Activated T-cell treated with anti-CD3 and anti-CD28 coated beads, Interleukin-2, amount 50 U/mL, for 4 hours (primary cell): ENCODE measurements around the gene PPIL3. TPM values are rescaled to one million over a fixed set of nuclear protein-coding genes. Genes with fewer than 3 reads are reported as not detected.
A peak's percentile ranks its signal among the peaks of the same experiment; 100 is the strongest.
"Not testable (repeated sequence)": the region's sequence is repeated elsewhere in the genome, so short reads cannot be mapped to it uniquely, and the experiment has no call there.

ENCODE experiments used
- ATAC-seq, 2 donors: fragments of 200-7000 bp; cut with Tn5 transposase; one replicate each; pipeline ENCODE4 v1.10.0; 2021
- DNase-seq: peaks from one replicate; pipeline ENCODE4 v3.0.0-alpha.2; 2020
- H3K27me3 Mint-ChIP-seq: one replicate; pipeline ENCODE4 v1.8.0; 2021; ENCODE audit warnings: low read depth, mixed read lengths
- H3K36me3 Mint-ChIP-seq: one replicate; pipeline ENCODE4 v1.8.0; 2022; ENCODE audit warnings: mixed read lengths; ENCODE audit not compliant: insufficient read depth
- H3K4me1 Mint-ChIP-seq: one replicate; pipeline ENCODE4 v1.8.0; 2021; ENCODE audit warnings: low read depth, mixed read lengths
- H3K4me3 Mint-ChIP-seq: one replicate; pipeline ENCODE4 v1.8.0; 2021; ENCODE audit warnings: mild to moderate bottlenecking, moderate library complexity, mixed read lengths
- H3K9me3 Mint-ChIP-seq: one replicate; pipeline ENCODE4 v1.8.0; 2021; ENCODE audit warnings: mixed read lengths
- total RNA-seq, 3 donors: library from RNA; stranded (reverse); gene quantifications; one replicate each; pipeline ENCODE4 v1.2.1, GENCODE V29; 2021

PPIL3 gene
- total RNA-seq, result 10 to 100 TPM; 24.1 to 49.3 (median 30.2) TPM

GRCh38 chr2:200888704-200889625 is at the start of gene PPIL3, which contains the start of gene NIF3L1:
TSS of gene PPIL3 (minus strand) at chr2:200889077. CDS start at chr2:200887615, 1,462 bp downstream.
TSS of gene NIF3L1 (plus strand) at chr2:200889371. CDS start at chr2:200891944, 2,573 bp downstream.
- peaks cover 44% of the 10 kb centered on the region for H3K4me1 Mint-ChIP-seq
- ATAC-seq, result peak; percentile 84 to 85
- peak; percentile 96 for DNase-seq

GRCh38 chr2:200930947-200931626 is 42.2 kb upstream of the PPIL3 start:
- no peaks in the 10 kb centered on the region for H3K9me3 Mint-ChIP-seq
- ATAC-seq, result no peak
- peaks cover 29% of the 10 kb centered on the region for H3K36me3 Mint-ChIP-seq
- H3K4me3 Mint-ChIP-seq, result no peak overlapping the region
- no peaks in the 10 kb centered on the region for H3K27me3 Mint-ChIP-seq
- H3K4me1 Mint-ChIP-seq, result peaks cover 14% of the 10 kb centered on the region
- no peak for DNase-seq

More at GRCh38 chr2:200888704-200889625, at the start of gene PPIL3, which contains the start of gene NIF3L1:
- H3K27me3 Mint-ChIP-seq, result no peaks in the 10 kb centered on the region
- peak within 1 kb of the TSS; percentile 92 for H3K4me3 Mint-ChIP-seq
- H3K9me3 Mint-ChIP-seq, result no peaks in the 10 kb centered on the region
- peaks cover 11% of the 10 kb centered on the region for H3K36me3 Mint-ChIP-seq

GRCh38 chr2:200929334-200930249 is 40.7 kb upstream of the PPIL3 start:
- Mint-ChIP-seq H3K27me3 (no peaks in the 10 kb centered on the region), H3K36me3 (peaks cover 25% of the 10 kb centered on the region), H3K9me3 (no peaks in the 10 kb centered on the region), H3K4me3 (no peak overlapping the region), H3K4me1 (peaks cover 14% of the 10 kb centered on the region)
- ATAC-seq (peak; percentile 82 to 85), DNase-seq (no peak)

GRCh38 chr2:200922439-200922838 is 33.6 kb upstream of the PPIL3 start:
- Mint-ChIP-seq H3K4me1 (peaks cover 7% of the 10 kb centered on the region), H3K36me3 (peaks cover 15% of the 10 kb centered on the region), H3K9me3 (no peaks in the 10 kb centered on the region), H3K27me3 (no peaks in the 10 kb centered on the region), H3K4me3 (no peak overlapping the region)
- peak; percentile 72 to 83 for ATAC-seq
- DNase-seq, result no peak

- H3K27me3 Mint-ChIP-seq, result no peaks in the 10 kb centered on the region
- no peak for DNase-seq
- no peak for ATAC-seq
- no peaks in the 10 kb centered on the region for H3K4me1 Mint-ChIP-seq
- no peak overlapping the region for H3K4me3 Mint-ChIP-seq
- H3K36me3 Mint-ChIP-seq, result peaks cover 24% of the 10 kb centered on the region
- H3K9me3 Mint-ChIP-seq, result no peaks in the 10 kb centered on the region
These were observed 24.8 kb upstream of the PPIL3 start for GRCh38 chr2:200913654-200914053.

GRCh38 chr2:200909958-200910357 is 21.1 kb upstream of the PPIL3 start:
- Mint-ChIP-seq H3K9me3 (no peaks in the 10 kb centered on the region), H3K27me3 (no peaks in the 10 kb centered on the region), H3K4me3 (no peak overlapping the region), H3K36me3 (peaks cover 22% of the 10 kb centered on the region), H3K4me1 (no peaks in the 10 kb centered on the region)
- DNase-seq (no peak), ATAC-seq (no peak)

- H3K9me3 Mint-ChIP-seq, result no peaks in the 10 kb centered on the region
- ATAC-seq (peak in 1 of 2 donors; percentile 25), DNase-seq (peak; percentile 25)
- peaks cover 5% of the 10 kb centered on the region for H3K4me1 Mint-ChIP-seq
- peaks cover 20% of the 10 kb centered on the region for H3K36me3 Mint-ChIP-seq
- no peak overlapping the region for H3K4me3 Mint-ChIP-seq
- H3K27me3 Mint-ChIP-seq, result no peaks in the 10 kb centered on the region
These were observed 16.9 kb upstream of the PPIL3 start for GRCh38 chr2:200905618-200906296.

- peak; percentile 60 for DNase-seq
- Mint-ChIP-seq H3K4me3 (no peak overlapping the region), H3K9me3 (no peaks in the 10 kb centered on the region), H3K4me1 (peaks cover 5% of the 10 kb centered on the region), H3K27me3 (no peaks in the 10 kb centered on the region), H3K36me3 (peaks cover 38% of the 10 kb centered on the region)
- ATAC-seq, result peak; percentile 100
These were observed 12.7 kb upstream of the PPIL3 start for GRCh38 chr2:200901459-200902072.

- no peak for ATAC-seq
- Mint-ChIP-seq H3K4me1 (peaks cover 5% of the 10 kb centered on the region), H3K36me3 (peaks cover 43% of the 10 kb centered on the region), H3K27me3 (no peaks in the 10 kb centered on the region), H3K4me3 (no peak overlapping the region), H3K9me3 (no peaks in the 10 kb centered on the region)
- DNase-seq, result no peak
These were observed 10.6 kb upstream of the PPIL3 start for GRCh38 chr2:200899482-200899881.

- H3K36me3 Mint-ChIP-seq, result peaks cover 33% of the 10 kb centered on the region
- not testable (repeated sequence) for H3K9me3 Mint-ChIP-seq, H3K27me3 Mint-ChIP-seq, H3K4me1 Mint-ChIP-seq, ATAC-seq, H3K4me3 Mint-ChIP-seq, DNase-seq
These were observed 7.1 kb downstream of the PPIL3 start for GRCh38 chr2:200881715-200882249.

GRCh38 chr2:200878289-200878880 is 10.5 kb downstream of the PPIL3 start:
- Mint-ChIP-seq H3K36me3 (peaks cover 34% of the 10 kb centered on the region), H3K9me3 (no peaks in the 10 kb centered on the region), H3K4me1 (no peaks in the 10 kb centered on the region), H3K4me3 (no peak overlapping the region), H3K27me3 (no peaks in the 10 kb centered on the region)
- ATAC-seq (no peak), DNase-seq (no peak)

GRCh38 chr2:200877443-200877842 is 11.4 kb downstream of the PPIL3 start:
- peaks cover 30% of the 10 kb centered on the region for H3K36me3 Mint-ChIP-seq
- no peak overlapping the region for H3K4me3 Mint-ChIP-seq
- ATAC-seq, result no peak
- no peaks in the 10 kb centered on the region for H3K27me3 Mint-ChIP-seq
- DNase-seq, result no peak
- H3K9me3 Mint-ChIP-seq, result no peaks in the 10 kb centered on the region
- no peaks in the 10 kb centered on the region for H3K4me1 Mint-ChIP-seq
